Measurements from ENCODE around the gene SLC24A4. TPM values are rescaled to one million over a fixed set of nuclear protein-coding genes. Genes with fewer than 3 reads are reported as not detected.

SLC24A4 gene
- total RNA-seq, 3 donors from 2014 or later (not counting 1 experiment from before 2014, with no cell fraction given): 1.1 to 3.2 (median 2.1) TPM

DNA sequence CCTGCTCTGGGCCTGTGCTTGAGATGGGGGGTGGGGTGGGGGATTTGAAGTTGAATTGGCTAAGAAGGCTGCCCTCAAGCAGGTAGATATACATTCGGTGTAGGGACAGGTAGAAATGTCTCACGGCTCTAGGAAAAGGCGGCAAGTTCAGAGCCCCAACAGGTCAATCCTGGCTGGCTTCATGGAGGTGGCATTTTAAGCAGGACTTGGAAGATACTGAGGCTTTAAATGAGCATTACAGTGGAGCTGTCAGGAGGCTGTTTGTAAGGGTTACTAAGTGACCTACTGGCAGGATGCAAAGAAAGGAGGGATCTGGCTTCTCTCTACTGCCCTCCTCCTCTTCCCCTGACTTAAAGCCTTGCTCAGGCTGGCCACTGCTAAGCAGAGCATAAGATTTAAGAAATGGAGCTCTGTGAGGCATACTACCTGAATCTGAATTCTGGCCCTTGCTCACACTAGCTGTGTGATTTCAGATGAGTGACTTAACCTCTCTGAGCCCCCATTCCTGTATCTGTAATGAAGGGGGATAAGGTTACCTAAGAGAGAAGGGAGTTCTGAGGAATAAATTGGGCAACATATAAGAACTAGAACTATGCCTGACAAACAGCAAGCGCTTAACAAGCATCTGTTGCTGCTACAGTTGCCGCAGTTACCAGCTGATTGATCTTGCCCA, 61.6 kb downstream of the SLC24A4 start:
- H3K4me1 ChIP-seq (ENCODE audit: control insufficient read depth, insufficient read depth, low read length): peaks cover 4% of the 10 kb centered on the region
- no peak overlapping the region for H3K27ac Mint-ChIP-seq
- DNase-seq: no peak
- peaks cover 3 to 7% of the 10 kb centered on the region in 2 donors for H3K4me1 Mint-ChIP-seq
- 85% methylated on average over 5 of the region's 5 CpGs for WGBS (ENCODE audit: insufficient coverage)
- no peaks in the 10 kb centered on the region for H3K36me3 ChIP-seq (ENCODE audit: control insufficient read depth, insufficient read depth, low read length)
- no peaks in the 10 kb centered on the region for H3K9me3 Mint-ChIP-seq
- H3K4me3 Mint-ChIP-seq: no peak overlapping the region
- H3K9me3 ChIP-seq (ENCODE audit: control insufficient read depth, insufficient read depth, low read length): no peaks in the 10 kb centered on the region
- intact Hi-C loops (cut with micrococcal nuclease): no loop called here
- H3K36me3 Mint-ChIP-seq: no peaks in the 10 kb centered on the region
- no peak overlapping the region for H3K4me3 ChIP-seq (ENCODE audit: low read length)
- no peak overlapping the region for H3K27ac ChIP-seq (ENCODE audit: low read length)
- TF ChIP-seq, protein P1, sequence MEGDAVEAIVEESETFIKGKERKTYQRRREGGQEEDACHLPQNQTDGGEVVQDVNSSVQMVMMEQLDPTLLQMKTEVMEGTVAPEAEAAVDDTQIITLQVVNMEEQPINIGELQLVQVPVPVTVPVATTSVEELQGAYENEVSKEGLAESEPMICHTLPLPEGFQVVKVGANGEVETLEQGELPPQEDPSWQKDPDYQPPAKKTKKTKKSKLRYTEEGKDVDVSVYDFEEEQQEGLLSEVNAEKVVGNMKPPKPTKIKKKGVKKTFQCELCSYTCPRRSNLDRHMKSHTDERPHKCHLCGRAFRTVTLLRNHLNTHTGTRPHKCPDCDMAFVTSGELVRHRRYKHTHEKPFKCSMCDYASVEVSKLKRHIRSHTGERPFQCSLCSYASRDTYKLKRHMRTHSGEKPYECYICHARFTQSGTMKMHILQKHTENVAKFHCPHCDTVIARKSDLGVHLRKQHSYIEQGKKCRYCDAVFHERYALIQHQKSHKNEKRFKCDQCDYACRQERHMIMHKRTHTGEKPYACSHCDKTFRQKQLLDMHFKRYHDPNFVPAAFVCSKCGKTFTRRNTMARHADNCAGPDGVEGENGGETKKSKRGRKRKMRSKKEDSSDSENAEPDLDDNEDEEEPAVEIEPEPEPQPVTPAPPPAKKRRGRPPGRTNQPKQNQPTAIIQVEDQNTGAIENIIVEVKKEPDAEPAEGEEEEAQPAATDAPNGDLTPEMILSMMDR (IDR thresholded peaks at IDR 0.05): no peak
- H3K27me3 ChIP-seq (ENCODE audit: control insufficient read depth, insufficient read depth, low read length): no peaks in the 10 kb centered on the region
- H3K27me3 Mint-ChIP-seq (ENCODE audit: low read depth in 2 of 2): peaks cover 0 to 4% of the 10 kb centered on the region in 2 donors
- ATAC-seq: no peak

DNA sequence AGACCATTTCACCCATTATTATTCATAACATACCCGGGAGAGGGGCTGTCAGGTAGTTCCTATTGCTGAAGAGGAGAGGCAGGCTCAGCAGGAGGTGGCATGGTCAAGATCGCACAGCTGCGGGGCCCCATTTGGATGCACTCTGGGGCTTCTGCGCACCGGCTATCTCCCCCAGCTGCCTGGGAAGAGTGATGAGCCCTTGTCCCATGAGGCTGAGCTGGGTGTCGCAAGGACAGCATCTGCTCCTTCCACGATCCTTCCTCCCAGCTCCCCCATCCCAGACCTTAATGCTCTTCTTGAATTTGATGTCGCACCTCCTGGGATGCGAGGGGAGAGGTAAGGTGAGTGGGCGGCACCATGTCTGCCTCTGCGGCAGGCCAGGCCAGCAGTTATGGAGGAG, 62.6 kb downstream of the SLC24A4 start:
- Histone ChIP-seq H3K27me3 (ENCODE audit: control insufficient read depth, insufficient read depth, low read length) (no peaks in the 10 kb centered on the region), H3K9me3 (ENCODE audit: control insufficient read depth, insufficient read depth, low read length) (no peaks in the 10 kb centered on the region)
- DNase-seq: no peak

DNA sequence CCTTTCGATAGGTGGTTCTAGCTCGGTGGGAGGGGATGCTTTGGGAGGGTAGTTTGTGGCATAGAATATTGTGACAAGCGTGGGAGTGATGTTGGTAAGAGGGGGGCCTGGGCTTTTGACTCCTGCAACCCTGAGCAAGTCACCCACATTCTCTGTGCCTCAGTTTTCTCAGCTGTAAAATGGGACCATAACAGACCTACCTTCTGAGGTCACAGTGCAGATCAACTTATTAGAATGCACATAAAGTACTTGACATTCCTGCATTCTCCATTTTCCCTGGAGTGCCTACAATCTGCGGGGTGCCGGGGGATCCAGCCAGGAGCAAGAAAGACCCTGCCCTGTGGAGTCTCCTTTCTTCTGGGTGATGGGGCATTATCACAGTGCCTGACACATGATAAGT, 63.2 kb downstream of the SLC24A4 start:
- no peak overlapping the region for H3K4me3 Mint-ChIP-seq
- no peak overlapping the region for H3K27ac Mint-ChIP-seq
- H3K27me3 Mint-ChIP-seq (ENCODE audit: low read depth in 2 of 2): peaks cover 0 to 7% of the 10 kb centered on the region in 2 donors
- H3K9me3 Mint-ChIP-seq: no peaks in the 10 kb centered on the region
- DNase-seq: no peak
- intact Hi-C loops (cut with micrococcal nuclease): no loop called here
- no peak overlapping the region for H3K27ac ChIP-seq (ENCODE audit: low read length)
- ATAC-seq: no peak
- WGBS (ENCODE audit: insufficient coverage): 85% methylated on average over 4 of the region's 5 CpGs
- TF ChIP-seq, protein P1 (IDR thresholded peaks at IDR 0.05): no peak
- H3K4me3 ChIP-seq (ENCODE audit: low read length): no peak overlapping the region
- H3K27me3 ChIP-seq (ENCODE audit: control insufficient read depth, insufficient read depth, low read length): no peaks in the 10 kb centered on the region
- H3K9me3 ChIP-seq (ENCODE audit: control insufficient read depth, insufficient read depth, low read length): no peaks in the 10 kb centered on the region
- peaks cover 13 to 16% of the 10 kb centered on the region in 2 donors for H3K4me1 Mint-ChIP-seq
- no peaks in the 10 kb centered on the region for H3K36me3 ChIP-seq (ENCODE audit: control insufficient read depth, insufficient read depth, low read length)
- H3K36me3 Mint-ChIP-seq: no peaks in the 10 kb centered on the region
- H3K4me1 ChIP-seq (ENCODE audit: control insufficient read depth, insufficient read depth, low read length): peaks cover 8% of the 10 kb centered on the region

More for the DNA sequence above, 62.6 kb downstream of the SLC24A4 start:
- ATAC-seq: no peak
- Histone ChIP-seq H3K4me3 (ENCODE audit: low read length) (no peak overlapping the region), H3K4me1 (ENCODE audit: control insufficient read depth, insufficient read depth, low read length) (peaks cover 8% of the 10 kb centered on the region), H3K27ac (ENCODE audit: low read length) (no peak overlapping the region), H3K36me3 (ENCODE audit: control insufficient read depth, insufficient read depth, low read length) (no peaks in the 10 kb centered on the region)
- 90% methylated on average over 11 of the region's 11 CpGs for WGBS (ENCODE audit: insufficient coverage)
- H3K36me3 Mint-ChIP-seq: no peaks in the 10 kb centered on the region
- no peak overlapping the region for H3K4me3 Mint-ChIP-seq
- peaks cover 0 to 7% of the 10 kb centered on the region in 2 donors for H3K27me3 Mint-ChIP-seq (ENCODE audit: low read depth in 2 of 2)
- no peaks in the 10 kb centered on the region for H3K9me3 Mint-ChIP-seq
- TF ChIP-seq, protein P1 (IDR thresholded peaks at IDR 0.05): no peak
- H3K27ac Mint-ChIP-seq: no peak overlapping the region
- peaks cover 13 to 16% of the 10 kb centered on the region in 2 donors for H3K4me1 Mint-ChIP-seq
- intact Hi-C loops (cut with micrococcal nuclease): no loop called here

DNA sequence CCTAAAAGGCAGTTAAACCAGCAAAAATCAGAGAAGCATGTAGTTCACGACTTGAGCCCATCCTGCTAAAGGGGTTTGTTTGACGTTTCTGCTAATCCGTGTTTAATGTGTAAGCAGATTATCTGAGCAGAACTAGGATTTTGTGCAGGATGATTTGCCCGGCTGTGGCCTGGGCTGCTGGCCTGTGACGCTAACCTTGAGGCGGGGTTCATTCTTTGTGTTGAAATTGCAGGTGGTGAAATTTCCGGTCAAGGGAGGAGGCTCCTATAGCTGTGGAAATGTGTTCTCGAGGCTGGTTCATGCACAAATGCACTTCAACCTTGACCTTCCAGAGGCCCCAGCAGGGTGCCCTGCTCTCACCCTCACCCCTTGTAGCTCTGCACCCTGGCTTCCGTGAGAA, 63.7 kb downstream of the SLC24A4 start:
- Mint-ChIP-seq H3K27ac (no peak overlapping the region), H3K27me3 (ENCODE audit: low read depth in 2 of 2) (peaks cover 0 to 7% of the 10 kb centered on the region in 2 donors), H3K36me3 (no peaks in the 10 kb centered on the region), H3K4me3 (no peak overlapping the region), H3K4me1 (peaks cover 13 to 16% of the 10 kb centered on the region in 2 donors), H3K9me3 (no peaks in the 10 kb centered on the region)
- TF ChIP-seq, protein P1 (IDR thresholded peaks at IDR 0.05): no peak
- Histone ChIP-seq H3K4me3 (ENCODE audit: low read length) (no peak overlapping the region), H3K27me3 (ENCODE audit: control insufficient read depth, insufficient read depth, low read length) (no peaks in the 10 kb centered on the region), H3K36me3 (ENCODE audit: control insufficient read depth, insufficient read depth, low read length) (no peaks in the 10 kb centered on the region), H3K9me3 (ENCODE audit: control insufficient read depth, insufficient read depth, low read length) (no peaks in the 10 kb centered on the region), H3K4me1 (ENCODE audit: control insufficient read depth, insufficient read depth, low read length) (peaks cover 8% of the 10 kb centered on the region), H3K27ac (ENCODE audit: low read length) (no peak overlapping the region)
- DNase-seq (no peak), ATAC-seq (no peak)
- intact Hi-C loops (cut with micrococcal nuclease): no loop called here
- 81% methylated on average over 8 of the region's 9 CpGs for WGBS (ENCODE audit: insufficient coverage)
